ENCODE measurements around the gene GPBP1.
"Not testable (repeated sequence)": the region's sequence is repeated elsewhere in the genome, so short reads cannot be mapped to it uniquely, and the experiment has no call there.

Gene GPBP1

GRCh38 chr5:57177479-57178156, 3.8 kb downstream of the GPBP1 start:
- DNase-seq, result no peak

GRCh38 chr5:57178238-57178637, 4.4 kb downstream of the GPBP1 start:
- not testable (repeated sequence) for DNase-seq

GRCh38 chr5:57179262-57180200, 5.7 kb downstream of the GPBP1 start:
- DNase-seq, result no peak

- DNase-seq, result peak; percentile 46
Measured at GRCh38 chr5:57181154-57181553, 7.3 kb downstream of the GPBP1 start.

- DNase-seq, result no peak
Measured at GRCh38 chr5:57184322-57184721, 10.5 kb downstream of the GPBP1 start.

- no peak for DNase-seq
Measured at GRCh38 chr5:57185313-57185712, 11.5 kb downstream of the GPBP1 start.

GRCh38 chr5:57186194-57186593, 12.3 kb downstream of the GPBP1 start:
- no peak for DNase-seq

GRCh38 chr5:57187977-57188376, 14.1 kb downstream of the GPBP1 start:
- DNase-seq, result peak; percentile 45

- no peak for DNase-seq
Measured at GRCh38 chr5:57189515-57189914, 15.7 kb downstream of the GPBP1 start.

- no peak for DNase-seq
Measured at GRCh38 chr5:57190593-57190992, 16.7 kb downstream of the GPBP1 start.

- DNase-seq, result no peak
Measured at GRCh38 chr5:57191163-57191562, 17.3 kb downstream of the GPBP1 start.

GRCh38 chr5:57191986-57192385, 18.1 kb downstream of the GPBP1 start:
- no peak for DNase-seq

GRCh38 chr5:57192832-57193231, 19.0 kb downstream of the GPBP1 start:
- not testable (repeated sequence) for DNase-seq

- peak; percentile 49 for DNase-seq
Measured at GRCh38 chr5:57193757-57194413, 20.0 kb downstream of the GPBP1 start.

- DNase-seq, result no peak
Measured at GRCh38 chr5:57194653-57195052, 20.8 kb downstream of the GPBP1 start.

GRCh38 chr5:57195060-57195459, 21.2 kb downstream of the GPBP1 start:
- DNase-seq, result no peak

- no peak for DNase-seq
Measured at GRCh38 chr5:57199866-57200265, 26.0 kb downstream of the GPBP1 start.

- DNase-seq, result no peak
Measured at GRCh38 chr5:57202811-57203210, 29.0 kb downstream of the GPBP1 start.

- DNase-seq, result no peak
Measured at GRCh38 chr5:57207007-57207653, 33.3 kb downstream of the GPBP1 start.

- no peak for DNase-seq
Measured at GRCh38 chr5:57207681-57208080, 33.8 kb downstream of the GPBP1 start.

GRCh38 chr5:57209316-57210040, 35.6 kb downstream of the GPBP1 start:
- DNase-seq, result no peak

- no peak for DNase-seq
Measured at GRCh38 chr5:57210633-57211032, 36.8 kb downstream of the GPBP1 start.

Data from CD4-positive, alpha-beta T cell treated with Interleukin-10 for 1 hour (primary cell).